HG02678 (cell line): ENCODE data around the gene SLC16A9.

Source experiments
- ATAC-seq: cut with Tn5 transposase; IDR thresholded peaks from one replicate; pipeline ENCODE4 v1.9.1; 2021; ENCODE audit warnings: mild to moderate bottlenecking, moderate library complexity; ENCODE audit not compliant: unreplicated experiment

The SLC16A9 gene

DNA sequence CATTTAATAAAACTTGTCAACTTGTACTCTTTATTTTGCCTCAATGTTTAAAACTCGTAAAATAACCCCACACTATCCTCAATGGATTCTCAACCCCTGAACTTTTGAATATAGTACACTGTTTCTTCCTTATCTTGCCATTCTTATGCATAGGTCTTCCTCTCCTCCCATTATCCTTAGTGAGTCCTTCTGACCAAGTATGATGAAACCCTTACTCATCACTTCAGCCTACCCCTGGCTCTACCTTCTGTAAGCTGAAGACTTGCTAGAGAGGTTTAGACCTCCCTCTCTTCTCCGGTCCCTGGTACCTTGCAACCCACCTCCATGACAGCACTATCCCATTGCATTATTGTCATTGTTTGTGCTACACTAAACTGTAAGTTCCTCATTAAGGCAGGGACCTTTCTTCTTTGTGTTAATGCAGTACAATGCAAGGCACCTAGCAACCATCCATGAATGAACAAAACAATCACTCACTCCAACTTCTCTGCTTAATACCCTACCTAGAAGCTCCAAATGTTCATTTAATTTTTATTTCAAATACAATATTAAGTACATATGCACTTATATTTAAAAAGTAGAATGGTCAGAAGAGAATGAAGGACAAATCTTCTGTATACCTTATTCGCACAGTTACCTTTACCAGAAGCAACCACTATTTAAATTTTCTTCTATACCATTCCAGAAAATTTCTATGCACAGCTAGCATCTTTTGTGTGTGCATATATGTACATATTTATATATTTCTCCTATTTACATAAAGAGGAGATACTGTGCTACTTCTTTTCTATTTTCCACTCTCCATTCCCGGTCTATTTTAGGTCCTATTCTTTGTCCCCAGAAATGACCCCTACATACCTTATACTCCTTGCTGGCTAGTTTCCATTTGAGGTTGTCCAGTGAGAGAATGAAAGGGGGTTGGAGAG lies 77.5 kb downstream of the SLC16A9 start:
- no peak for ATAC-seq

DNA sequence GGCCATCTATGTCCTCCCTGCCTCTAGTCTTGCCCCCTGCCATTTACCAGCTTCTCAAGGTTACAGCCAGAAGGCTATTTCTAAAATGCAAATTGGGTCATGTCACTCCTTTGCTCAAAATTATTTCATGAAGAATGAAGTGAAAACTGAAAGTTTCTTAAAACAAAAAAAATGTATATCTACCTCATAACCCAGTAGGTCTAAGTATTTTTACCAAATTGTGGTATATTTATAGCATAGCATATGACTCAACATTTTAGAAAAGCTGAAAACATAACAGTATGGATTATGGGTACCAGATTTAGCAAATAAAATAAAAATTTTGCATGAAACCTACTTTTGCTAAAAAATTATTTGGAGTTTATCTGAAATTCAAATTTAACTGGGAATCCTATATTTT lies 78.4 kb downstream of the SLC16A9 start:
- no peak for ATAC-seq

DNA sequence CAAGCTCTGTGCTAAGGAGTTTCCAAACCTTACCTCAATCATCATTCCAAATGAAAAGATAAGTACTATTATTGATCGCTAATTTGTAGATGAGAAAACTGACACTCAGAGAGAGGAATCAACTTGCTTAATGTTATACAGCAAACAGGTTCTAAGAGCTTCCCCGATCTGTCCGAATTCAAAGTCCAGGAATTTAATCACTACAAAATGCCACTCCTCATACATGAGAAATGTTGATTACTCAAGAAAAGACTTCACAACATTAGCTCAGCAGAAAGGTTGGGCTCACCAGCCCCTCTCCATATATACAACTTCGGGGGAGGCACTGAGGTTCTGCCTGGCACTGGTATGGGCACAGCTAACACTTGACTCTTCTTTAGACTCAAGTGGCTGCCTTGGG lies 80.7 kb downstream of the SLC16A9 start:
- no peak for ATAC-seq

DNA sequence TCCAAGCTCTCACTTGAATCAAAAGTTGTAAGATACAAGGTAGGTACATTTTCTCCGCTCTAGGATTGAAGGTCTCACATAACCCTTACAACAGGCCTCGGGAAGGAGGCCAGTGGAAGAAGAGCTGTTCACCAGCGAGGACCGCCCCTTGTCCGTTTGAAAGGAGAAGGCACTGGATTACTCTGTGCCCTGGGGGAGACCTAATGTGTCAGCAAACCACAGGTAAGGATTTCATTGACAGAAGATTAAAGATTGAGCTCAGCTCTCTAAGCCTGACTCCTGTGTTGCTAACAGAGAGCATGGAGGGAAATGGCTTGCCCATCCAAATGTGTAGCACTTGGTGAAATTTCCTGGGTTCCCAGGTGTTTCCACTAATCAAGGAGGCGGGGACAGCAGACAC lies 81.2 kb downstream of the SLC16A9 start:
- ATAC-seq, result no peak

DNA sequence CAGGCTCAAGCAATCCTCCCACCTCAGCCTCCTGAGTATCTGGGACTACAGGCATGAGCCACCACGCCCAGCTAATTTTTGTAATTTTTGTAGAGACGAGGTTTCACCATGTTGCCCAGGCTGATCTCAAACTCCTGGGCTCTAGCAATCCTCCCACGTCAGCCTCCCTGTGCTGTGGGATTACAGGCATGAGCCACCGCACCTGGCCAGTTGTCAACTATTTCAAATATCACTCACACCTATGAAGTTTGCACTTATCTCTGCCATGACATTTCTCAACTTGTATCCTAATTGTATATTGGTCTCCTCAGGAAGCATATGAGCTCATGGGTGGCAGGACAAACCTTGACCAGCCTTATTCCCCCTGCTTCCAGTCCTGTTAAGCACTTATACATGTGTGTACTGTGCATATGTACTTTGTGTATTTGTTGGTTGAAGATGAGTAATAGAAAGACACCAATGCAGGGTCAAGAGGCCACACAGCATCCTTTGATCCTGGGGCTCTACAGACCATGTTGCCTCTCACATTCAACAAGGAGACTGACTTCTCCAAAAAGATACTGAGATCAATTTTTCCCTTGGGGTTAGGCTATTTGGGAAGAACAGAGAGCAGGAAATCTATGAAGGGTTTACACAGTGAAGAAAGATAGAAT lies 82.2 kb downstream of the SLC16A9 start:
- no peak for ATAC-seq

DNA sequence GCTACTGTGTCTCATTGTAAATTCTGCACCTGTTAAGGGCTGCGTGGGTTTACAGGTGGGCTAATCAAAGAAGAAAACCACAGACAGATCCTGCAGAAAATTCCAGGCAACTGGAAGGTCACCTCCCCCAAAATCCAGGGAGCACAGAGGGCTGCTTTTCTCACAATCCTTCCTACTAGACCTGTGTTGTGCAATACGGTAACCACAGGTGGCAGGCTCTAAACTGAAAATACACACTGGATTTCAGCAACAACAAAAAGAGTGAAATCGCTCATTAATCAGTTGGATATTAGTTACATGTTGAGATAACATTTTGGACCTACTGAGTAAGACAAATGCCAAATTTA lies 83.2 kb downstream of the SLC16A9 start:
- no peak for ATAC-seq

DNA sequence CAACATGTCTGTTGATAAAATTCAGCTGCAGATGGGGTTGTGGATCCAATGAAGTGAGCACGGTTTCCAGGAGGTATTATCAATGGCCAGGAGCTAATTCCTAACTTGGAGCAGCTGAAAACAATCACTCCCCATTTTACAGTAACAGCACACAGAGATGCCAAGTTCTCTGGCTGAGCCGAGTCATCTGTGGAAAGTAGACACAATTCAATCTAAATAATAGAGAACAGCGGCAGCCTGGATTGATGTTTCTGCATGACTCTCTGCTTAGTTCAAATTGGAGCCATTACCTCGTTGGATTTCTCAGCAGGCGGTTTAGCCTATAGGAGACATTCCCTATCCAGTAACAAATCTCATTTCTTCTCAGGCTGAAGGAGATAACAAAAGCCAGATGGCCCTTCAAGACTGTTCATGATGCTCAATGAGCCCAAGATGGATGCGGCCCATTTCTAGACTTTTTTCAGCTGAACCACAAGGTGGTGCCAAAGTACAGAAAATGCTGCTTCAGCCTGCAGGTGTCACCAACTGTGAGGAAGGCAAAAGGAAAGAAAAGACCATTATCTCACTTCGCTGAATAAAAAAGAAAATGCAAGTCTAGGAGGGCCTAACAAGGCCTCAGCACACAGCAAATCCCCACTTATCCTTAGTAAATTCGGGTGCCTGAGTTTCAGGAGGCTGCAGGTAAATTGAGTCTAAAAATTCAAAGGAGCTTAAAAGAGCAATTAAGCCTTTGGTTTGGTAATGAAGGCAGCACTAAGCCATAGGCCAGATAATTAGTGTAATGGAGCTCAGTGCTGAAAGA lies 83.7 kb downstream of the SLC16A9 start:
- ATAC-seq, result peak; percentile 88

DNA sequence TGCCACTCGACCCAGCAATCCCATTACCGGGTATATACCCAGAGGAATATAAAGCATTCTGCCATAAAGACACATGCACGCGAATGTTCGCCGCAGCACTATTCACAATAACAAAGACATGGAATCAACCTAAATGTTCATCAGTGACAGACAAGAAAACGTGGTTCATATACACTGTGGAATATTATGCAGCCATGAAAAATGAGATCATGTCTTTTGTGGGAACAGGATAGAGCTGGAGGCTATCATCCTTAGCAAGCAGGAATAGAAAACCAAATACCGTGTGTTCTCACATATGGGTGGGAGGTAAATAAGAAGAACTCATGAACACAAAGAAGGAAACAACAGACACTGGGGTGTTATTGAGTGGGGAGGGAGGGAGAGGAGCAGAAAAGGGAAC lies 84.7 kb downstream of the SLC16A9 start:
- ATAC-seq, result no peak

DNA sequence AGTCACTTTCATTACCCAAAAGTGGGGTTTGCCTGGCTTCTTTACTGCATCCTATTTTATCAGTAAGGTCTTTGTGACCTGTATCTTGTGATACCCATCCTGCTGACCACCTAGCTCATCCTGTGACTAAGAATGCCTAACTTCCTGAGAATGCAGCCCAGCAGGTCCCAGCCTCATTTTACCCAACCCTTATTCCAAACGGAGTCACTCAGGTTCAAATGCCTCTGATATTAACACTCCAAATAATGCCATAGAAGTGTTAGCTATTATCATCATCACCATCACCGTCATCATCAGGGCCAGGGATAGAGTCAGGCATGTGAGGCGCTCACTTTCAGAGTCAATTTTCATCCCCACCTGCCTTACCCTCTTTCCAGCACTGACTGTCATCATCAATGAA lies 85.5 kb downstream of the SLC16A9 start:
- ATAC-seq, result no peak

DNA sequence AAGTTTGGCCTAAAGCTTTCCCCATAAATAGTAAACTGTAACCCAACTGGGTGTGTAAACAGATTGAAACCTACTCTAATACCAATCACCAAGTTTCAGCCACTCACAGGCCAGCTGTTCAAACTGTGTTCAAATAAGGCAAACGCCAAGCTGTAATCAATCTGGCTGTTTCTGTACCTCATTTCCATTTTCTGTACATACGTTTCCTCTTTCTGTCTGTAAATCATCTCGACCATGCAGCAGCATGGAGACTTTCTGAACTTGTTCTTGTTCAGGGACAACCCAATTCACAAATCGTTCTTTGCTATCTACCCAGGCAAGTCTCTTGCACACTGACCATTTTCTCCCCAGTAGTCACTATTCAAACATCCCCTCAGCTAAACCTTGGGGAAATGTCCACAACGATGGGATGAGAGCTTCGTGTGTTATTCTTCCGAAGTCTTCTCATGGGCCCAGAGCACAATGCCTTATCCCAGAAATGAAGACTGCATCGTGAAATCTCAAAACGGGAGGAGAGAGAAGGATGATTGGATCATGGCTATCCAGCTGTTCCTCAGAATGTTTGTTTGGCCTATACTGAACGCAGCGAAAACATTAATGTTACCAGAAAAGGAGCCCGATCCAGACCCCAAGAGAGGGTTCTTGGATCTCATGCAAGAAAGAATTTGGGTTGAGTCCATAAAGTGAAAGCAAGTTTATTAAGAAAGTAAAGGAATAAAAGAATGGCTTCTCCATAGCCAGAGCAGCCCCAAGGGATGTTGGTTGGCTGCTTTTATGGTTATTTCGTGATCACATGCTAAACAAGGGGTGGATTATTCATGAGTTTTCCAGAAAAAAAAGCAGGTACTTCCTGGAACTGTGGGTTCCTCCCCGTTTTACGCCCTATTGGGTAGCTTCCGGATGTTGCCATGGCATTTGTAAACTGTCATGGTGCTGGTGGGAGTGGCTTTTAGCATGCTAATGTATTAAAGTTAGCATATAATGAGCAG lies 86.2 kb downstream of the SLC16A9 start:
- ATAC-seq, result peak; percentile 30

DNA sequence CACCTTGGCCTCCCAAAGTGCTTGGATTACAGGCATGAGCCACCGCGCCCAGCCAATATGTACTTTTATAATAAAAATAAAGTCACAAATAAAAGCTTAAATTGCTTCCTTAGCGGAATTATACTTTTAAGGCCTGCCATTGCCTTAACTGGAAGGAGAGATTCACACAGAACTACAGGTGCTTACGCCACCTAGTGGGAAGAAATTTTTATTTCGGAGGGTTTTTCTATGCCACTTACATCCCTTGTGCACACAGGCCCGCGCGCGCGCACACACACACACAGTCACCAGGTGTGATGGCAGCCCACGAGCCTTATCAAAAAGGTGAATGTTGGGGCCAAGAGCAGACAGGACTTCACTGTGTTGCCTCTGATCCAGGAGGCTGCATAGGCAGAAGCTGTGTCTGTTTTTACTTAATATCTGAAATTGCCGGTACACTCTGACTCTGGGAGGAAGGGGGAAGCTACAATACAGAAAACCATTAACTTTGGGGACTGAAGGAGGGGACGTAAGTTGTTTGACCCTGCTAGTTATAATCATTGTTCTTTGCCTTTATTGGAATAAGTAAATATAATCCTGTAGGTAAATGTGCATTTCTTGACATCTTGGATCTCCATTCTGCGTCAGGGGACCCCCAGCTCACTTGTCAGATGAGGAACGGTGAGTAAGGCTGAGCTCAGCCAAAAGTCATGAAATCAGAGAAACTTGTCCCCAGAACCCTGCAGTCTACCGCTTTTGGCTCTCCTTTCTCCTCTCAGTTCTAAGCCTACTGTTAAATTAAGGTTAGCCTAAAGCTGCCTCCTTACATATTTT lies 87.1 kb downstream of the SLC16A9 start:
- ATAC-seq, result peak; percentile 36

DNA sequence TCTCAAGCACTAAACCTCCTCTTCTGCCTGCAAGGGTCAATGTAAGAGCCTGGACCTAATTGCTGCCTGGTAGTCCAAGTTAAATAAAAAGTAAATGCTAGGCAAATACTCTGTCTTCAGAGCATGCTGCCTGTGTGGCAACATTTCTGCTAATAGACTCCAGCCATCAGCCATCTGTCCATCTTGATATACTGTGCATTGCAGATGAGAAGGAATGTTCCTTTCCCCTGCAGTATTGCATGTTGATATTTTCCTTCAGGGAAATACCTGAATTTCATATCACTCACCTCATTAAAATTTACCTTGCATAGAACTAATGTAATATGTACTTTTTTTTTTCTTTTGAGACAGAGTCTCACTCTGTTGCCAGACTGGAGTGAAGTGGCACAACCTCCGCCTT lies 87.9 kb downstream of the SLC16A9 start:
- ATAC-seq, result no peak

DNA sequence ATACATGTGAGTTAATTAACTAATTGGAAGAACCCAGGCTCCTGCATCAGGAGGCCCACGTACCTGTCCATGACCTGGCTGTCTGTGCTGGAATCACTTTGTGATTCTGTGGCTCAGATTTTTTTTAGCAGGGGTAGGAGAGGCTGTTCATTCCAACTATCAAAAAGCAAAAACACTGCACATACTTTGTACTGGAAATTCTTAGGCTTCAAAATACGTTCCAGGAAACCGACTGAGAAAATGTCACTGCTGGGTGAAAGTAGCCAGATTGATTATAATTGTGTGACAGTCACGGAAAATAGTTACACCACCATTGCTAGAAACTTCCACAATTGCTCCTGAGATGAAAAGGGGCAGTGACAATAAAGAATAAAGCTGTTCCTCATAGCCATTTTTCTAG lies 91.0 kb downstream of the SLC16A9 start:
- ATAC-seq, result no peak

DNA sequence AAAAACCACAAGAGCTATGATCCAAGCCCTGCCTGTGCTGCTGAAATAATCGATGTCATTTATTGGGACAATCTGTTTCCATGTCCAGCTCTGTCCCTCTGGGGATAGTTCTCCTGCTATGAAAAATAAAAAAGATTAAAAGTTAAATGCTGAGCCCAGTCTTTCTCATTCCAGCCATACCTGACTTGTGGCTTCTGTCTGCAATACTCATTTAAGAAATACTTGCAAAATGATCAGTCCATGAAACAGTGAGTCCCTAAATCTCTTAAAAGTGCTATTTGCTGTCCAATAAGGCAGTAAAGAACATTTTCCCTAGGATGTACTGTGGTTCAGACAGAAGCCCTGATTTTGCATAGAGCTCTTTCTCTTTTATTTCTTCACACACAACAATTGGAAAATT lies 91.7 kb downstream of the SLC16A9 start:
- no peak for ATAC-seq

DNA sequence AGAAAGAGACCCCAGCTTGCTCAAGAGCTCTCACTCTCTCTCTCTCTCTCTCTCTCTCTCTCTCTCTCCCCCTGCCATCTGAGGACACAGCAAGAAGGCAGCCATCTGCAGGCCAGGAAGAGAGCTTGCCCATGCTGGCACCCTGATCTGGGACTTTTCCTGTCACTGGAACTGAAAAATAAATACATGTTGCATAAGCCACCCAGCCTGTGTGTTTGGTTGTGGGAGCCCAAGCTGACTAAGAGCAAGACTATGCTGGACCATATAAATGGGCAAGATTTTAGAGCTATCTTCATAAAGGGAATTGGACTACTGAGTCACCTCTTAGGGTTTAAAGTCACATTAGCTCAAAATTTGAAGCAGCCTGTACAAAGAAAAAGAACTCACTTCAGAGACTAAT lies 98.6 kb downstream of the SLC16A9 start:
- no peak for ATAC-seq

DNA sequence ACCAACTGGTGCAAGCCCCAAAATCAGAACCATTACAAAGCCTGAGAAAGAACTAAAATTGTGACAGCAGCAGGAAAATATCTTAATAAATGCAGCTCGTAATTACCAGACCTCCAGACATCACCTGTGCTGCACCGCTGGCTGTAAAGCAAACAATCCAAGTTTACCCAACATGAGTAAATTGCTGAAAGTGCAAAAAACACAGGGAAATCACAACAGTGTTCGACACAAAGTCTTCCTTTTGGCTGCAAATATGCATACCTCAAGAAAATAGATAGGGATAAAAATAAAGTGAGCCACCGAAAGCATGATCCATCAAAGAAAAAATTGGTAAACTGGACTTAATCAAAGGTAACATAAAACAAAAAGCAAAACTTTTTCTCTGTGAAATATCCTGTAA lies 101.7 kb downstream of the SLC16A9 start:
- no peak for ATAC-seq

DNA sequence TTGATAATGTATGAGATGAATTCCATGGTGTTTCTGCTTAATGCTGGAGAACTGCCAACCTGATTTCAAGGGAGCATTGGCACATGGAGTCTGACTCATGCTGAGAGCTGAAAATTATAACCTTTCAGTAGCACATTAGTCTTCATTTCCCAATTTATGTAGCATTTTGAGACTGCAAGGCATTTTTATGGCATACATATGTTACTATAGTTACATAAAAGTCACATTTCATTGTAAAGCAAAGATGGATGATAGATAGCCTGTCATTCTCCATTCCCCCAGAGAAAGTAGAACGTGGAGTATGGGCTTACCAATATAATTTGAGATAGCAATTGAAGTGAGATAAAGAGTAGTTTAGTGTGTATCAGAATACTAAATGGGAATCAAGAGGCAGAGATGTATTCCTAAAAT lies 103.1 kb downstream of the SLC16A9 start:
- ATAC-seq, result no peak

DNA sequence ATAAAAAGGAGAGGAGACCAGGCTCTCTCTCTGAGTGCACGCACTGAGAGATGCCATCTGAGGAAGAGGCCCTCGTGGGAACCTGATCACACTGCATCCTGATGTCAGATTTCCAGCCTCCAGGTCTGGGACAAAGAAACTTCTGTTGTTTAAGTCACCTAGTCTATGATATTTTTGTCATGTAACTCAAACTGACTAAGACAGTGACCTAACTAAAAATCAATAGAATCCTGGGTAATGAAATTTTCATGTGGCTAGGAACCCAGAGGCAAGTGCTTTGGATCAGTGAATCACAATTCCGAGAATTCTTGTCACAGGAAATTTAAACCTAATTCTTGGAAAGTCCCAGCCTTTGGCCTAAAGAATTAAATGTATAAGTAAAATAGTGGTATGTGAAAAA lies 107.7 kb downstream of the SLC16A9 start:
- no peak for ATAC-seq
